Dedifferentiated amniotic fluid mesenchymal stem cell (primary cell): ENCODE results near the gene CDCA7.
"Not testable (repeated sequence)": the region's sequence is repeated elsewhere in the genome, so short reads cannot be mapped to it uniquely, and the experiment has no call there.

Source experiments
- DNase-seq: peaks from one replicate; pipeline ENCODE4 v3.0.0-alpha.2; 2016; ENCODE audit errors: extremely low spot score

The CDCA7 gene

GRCh38 chr2:173354582-173355131, at the start of gene CDCA7:
CDCA7 (plus strand) TSS chr2:173354872; CDS start chr2:173354964, 92 bp downstream.
- DNase-seq: no peak

GRCh38 chr2:173305303-173305702, 49.4 kb upstream of the CDCA7 start:
- no peak for DNase-seq

- no peak for DNase-seq
Observed at GRCh38 chr2:173307293-173307692, 47.4 kb upstream of the CDCA7 start.

GRCh38 chr2:173309370-173309769, 45.3 kb upstream of the CDCA7 start:
- not testable (repeated sequence) for DNase-seq

- no peak for DNase-seq
Observed at GRCh38 chr2:173311844-173312606, 42.6 kb upstream of the CDCA7 start.

- DNase-seq: no peak
Observed at GRCh38 chr2:173323371-173323770, 31.3 kb upstream of the CDCA7 start.

- DNase-seq: no peak
Observed at GRCh38 chr2:173326806-173327205, 27.9 kb upstream of the CDCA7 start.

GRCh38 chr2:173327421-173327820, 27.3 kb upstream of the CDCA7 start:
- DNase-seq: no peak

GRCh38 chr2:173333003-173333402, 21.7 kb upstream of the CDCA7 start:
- not testable (repeated sequence) for DNase-seq

GRCh38 chr2:173339807-173340206, 14.9 kb upstream of the CDCA7 start:
- DNase-seq: no peak

GRCh38 chr2:173343921-173344320, 10.8 kb upstream of the CDCA7 start:
- no peak for DNase-seq

GRCh38 chr2:173346035-173346434, 8.6 kb upstream of the CDCA7 start:
- no peak for DNase-seq

- no peak for DNase-seq
Observed at GRCh38 chr2:173347305-173348168, 7.1 kb upstream of the CDCA7 start.

GRCh38 chr2:173349287-173349686, 5.4 kb upstream of the CDCA7 start:
- DNase-seq: no peak

- no peak for DNase-seq
Observed at GRCh38 chr2:173350383-173350782, 4.3 kb upstream of the CDCA7 start.

GRCh38 chr2:173351879-173352278, 2.8 kb upstream of the CDCA7 start:
- no peak for DNase-seq

- DNase-seq: no peak
Observed at GRCh38 chr2:173353556-173353955, 1.1 kb upstream of the CDCA7 start.

- DNase-seq: no peak
Observed at GRCh38 chr2:173354073-173354581, 545 bp upstream of the CDCA7 start.

GRCh38 chr2:173355132-173355865, 627 bp downstream of the CDCA7 start:
- DNase-seq: peak; percentile 26

GRCh38 chr2:173355866-173356508, 1.3 kb downstream of the CDCA7 start:
- no peak for DNase-seq

GRCh38 chr2:173357346-173357745, 2.7 kb downstream of the CDCA7 start:
- DNase-seq: no peak
